HepG2 (cell line): ENCODE results near the gene KLF13. TPM values are rescaled to one million over a fixed set of nuclear protein-coding genes. Genes with fewer than 3 reads are reported as not detected.

Source experiments
- ATAC-seq: fragments of 200-7000 bp; cut with Tn5 transposase; 3 replicates; pipeline ENCODE4 v1.9.1; 2020; ENCODE audit warnings: mild to moderate bottlenecking, moderate library complexity
- BruUV-seq: library from RNA; stranded (reverse); fragments of 400-500 nt; replicated peaks from 2 replicates; lab custom pipeline; 2021; lab: Mats Ljungman, UMichigan
- CTCF ChIA-PET: fragments of 300-600 bp; formaldehyde crosslinking; extraction: SDS; loops from one replicate; lab custom pipeline; 2021; ENCODE audit warnings: low total read pairs, inconsistent platforms, low intra/inter-chr PET ratio; lab: Yijun Ruan, JAX
- POLR2A ChIA-PET: fragments of 350-600 bp; sonication (Branson Sonifier 250); formaldehyde crosslinking; loops from one replicate; lab custom pipeline; 2020; ENCODE audit warnings: antibody characterized with exemption, inconsistent platforms; lab: Yijun Ruan, JAX
- DNase-seq: peaks from one replicate; pipeline ENCODE4 v3.0.0-alpha.2; 2015; ENCODE audit warnings: low spot score
- FAIRE-seq: peaks from 3 replicates; lab custom pipeline; 2011; peaks lifted over from hg19 to GRCh38; lab: Jason Lieb, UNC
- H2AFZ ChIP-seq: one replicate; pipeline ENCODE4 v1.6.1; 2011; ENCODE audit warnings: low read length, inconsistent platforms
- H3K27ac ChIP-seq: fragments of 300-600 bp; 3 replicates; pipeline ENCODE4 v1.8.0; 2011; ENCODE audit warnings: mixed run types, mild to moderate bottlenecking, mixed read lengths, low read length, inconsistent platforms; ENCODE audit not compliant: insufficient read depth; ENCODE audit errors: extremely low read length
- H3K27me3 ChIP-seq, 2 experiments: fragments of 200-600 bp in 1 of 2; 2 replicates in 1 of 2; 3 replicates in 1 of 2; pipeline versions ENCODE4 v1.6.0 to v1.8.0; 2011; ENCODE audit warnings: low read length in 2 of 2, mild to moderate bottlenecking in 2 of 2, moderate library complexity in 2 of 2, inconsistent platforms in 1 of 2; ENCODE audit not compliant: insufficient read depth in 2 of 2, control insufficient read depth in 1 of 2
- H3K36me3 ChIP-seq, 2 experiments: fragments of 200-600 bp in 1 of 2; replicated peaks in 1 of 2; 2 replicates in 1 of 2; 3 replicates in 1 of 2; pipeline versions ENCODE4 v1.5.1 to v1.8.0; 2011; ENCODE audit warnings: low read length in 2 of 2, inconsistent platforms in 1 of 2; ENCODE audit not compliant: insufficient read depth in 2 of 2, control insufficient read depth in 1 of 2
- H3K4me1 ChIP-seq: 2 replicates; pipeline ENCODE4 v1.5.1; 2012; ENCODE audit warnings: low read length, inconsistent platforms; ENCODE audit not compliant: insufficient read depth
- H3K4me2 ChIP-seq: 2 replicates; pipeline ENCODE4 v1.6.0; 2011; ENCODE audit warnings: low read depth, low read length, inconsistent platforms
- H3K4me3 ChIP-seq, 3 experiments: fragments of 200-600 bp in 1 of 3; sonication (generic), shearing (Covaris generic) in 1 of 3; replicated peaks in 1 of 3; 2 replicates each; pipeline ENCODE4 v1.5.1; 2011 to 2016; ENCODE audit warnings: low read length in 3 of 3, inconsistent platforms in 2 of 3, low read depth in 2 of 3, mild to moderate bottlenecking in 2 of 3, control low read depth in 1 of 3, mixed read lengths in 1 of 3; ENCODE audit not compliant: insufficient read depth in 1 of 3
- H3K79me2 ChIP-seq: one replicate; pipeline ENCODE4 v1.6.1; 2011; ENCODE audit warnings: low read length, inconsistent platforms; ENCODE audit not compliant: insufficient read depth
- H3K9ac ChIP-seq: 2 replicates; pipeline ENCODE4 v1.6.0; 2011; ENCODE audit warnings: mild to moderate bottlenecking, low read depth, low read length, inconsistent platforms; ENCODE audit not compliant: insufficient read depth
- H3K9me3 ChIP-seq: 2 replicates; pipeline ENCODE4 v1.5.1; 2012; ENCODE audit warnings: mild to moderate bottlenecking, low read length
- H4K20me1 ChIP-seq: 2 replicates; pipeline ENCODE4 v1.6.0; 2011; ENCODE audit warnings: inconsistent platforms, mild to moderate bottlenecking, low read length, moderate library complexity; ENCODE audit not compliant: insufficient read depth
- BATF2 ChIP-seq: sonication (generic); formaldehyde crosslinking; IDR thresholded peaks from 2 replicates; pipeline ENCODE4 v1.8.0; 2022; ENCODE audit warnings: mild to moderate bottlenecking, missing genetic modification reagents, moderate library complexity
- BCL3 ChIP-seq: sonication (generic); formaldehyde crosslinking; IDR thresholded peaks from 2 replicates; pipeline ENCODE4 v1.5.1; 2020; ENCODE audit warnings: mild to moderate bottlenecking, missing genetic modification reagents, moderate library complexity
- CBX2 ChIP-seq, 2 experiments: fragments of 200-600 bp in 1 of 2; sonication (generic); formaldehyde crosslinking in 1 of 2; IDR thresholded peaks; 2 replicates each; pipeline versions ENCODE4 v1.7.0 to v1.8.1; 2018 to 2022; ENCODE audit warnings: low read depth in 2 of 2, low read length in 1 of 2, mild to moderate bottlenecking in 1 of 2, missing genetic modification reagents in 1 of 2
- HMGA1 ChIP-seq: sonication (generic); formaldehyde crosslinking; conservative IDR thresholded peaks from 2 replicates; pipeline ENCODE4 v1.4.0; 2020; ENCODE audit warnings: missing genetic modification reagents
- KDM1A ChIP-seq: IDR thresholded peaks from 2 replicates; pipeline ENCODE4 v1.6.1; 2016; ENCODE audit warnings: missing compliant biosample characterization
- NAIF1 ChIP-seq: sonication (generic); formaldehyde crosslinking; IDR thresholded peaks from 2 replicates; pipeline ENCODE4 v1.5.0; 2020; ENCODE audit warnings: mild to moderate bottlenecking, missing genetic modification reagents, borderline replicate concordance
- NCOA5 ChIP-seq: sonication (generic); formaldehyde crosslinking; IDR thresholded peaks from 2 replicates; pipeline ENCODE4 v1.4.0; 2020; ENCODE audit warnings: missing genetic modification reagents
- NFE2L2 ChIP-seq: fragments of 150-350 bp; IDR thresholded peaks from 2 replicates; pipeline ENCODE4 v1.6.1; 2014; ENCODE audit warnings: low read length
- TEF ChIP-seq: sonication (generic); formaldehyde crosslinking; IDR thresholded peaks from 2 replicates; pipeline ENCODE4 v1.5.0; 2020; ENCODE audit warnings: missing genetic modification reagents
- ZHX2 ChIP-seq, 2 experiments: sonication (generic) in 1 of 2; formaldehyde crosslinking in 1 of 2; IDR thresholded peaks; 2 replicates each; pipeline versions ENCODE4 v1.6.1 to v1.9.0; 2014 to 2022; ENCODE audit warnings: antibody characterized with exemption in 1 of 2, borderline replicate concordance in 1 of 2, inconsistent platforms in 1 of 2, low read depth in 1 of 2, missing genetic modification reagents in 1 of 2
- ZNF577 ChIP-seq: sonication (generic); formaldehyde crosslinking; IDR thresholded peaks from 2 replicates; pipeline ENCODE4 v1.4.0; 2020; ENCODE audit warnings: mild to moderate bottlenecking, low read depth, missing genetic modification reagents, borderline replicate concordance
- ZNF75D ChIP-seq: sonication (generic); formaldehyde crosslinking; IDR thresholded peaks from 2 replicates; pipeline ENCODE4 v1.8.1; 2023; ENCODE audit warnings: missing genetic modification reagents, mild to moderate bottlenecking, borderline replicate concordance
- ZNF780A ChIP-seq: sonication (generic); formaldehyde crosslinking; IDR thresholded peaks from 2 replicates; pipeline ENCODE4 v1.8.0; 2022; ENCODE audit warnings: mild to moderate bottlenecking, missing genetic modification reagents, moderate library complexity
- ZNF788 ChIP-seq: sonication (generic); formaldehyde crosslinking; IDR thresholded peaks from 2 replicates; pipeline ENCODE4 v1.5.0; 2020; ENCODE audit warnings: mild to moderate bottlenecking, missing genetic modification reagents, borderline replicate concordance
- WGBS: methylation state at CpG from one replicate; pipeline ENCODE4 v1.1.6; 2017; ENCODE audit warnings: low lambda C conversion rate; 5-methylcytosine and 5-hydroxymethylcytosine counted together
- in situ Hi-C: cut with HindIII; loops from 2 replicates; pipeline ENCODE4 v1.10.0; 2017; ENCODE audit warnings: low pct_unique_long_range_greater_than_20kb; ENCODE audit not compliant: extremely low pct_ligation_motif_present
- intact Hi-C: fragments of 100-400 bp; cut with micrococcal nuclease; formaldehyde crosslinking; loops from one replicate; pipeline ENCODE4 v1.10.0; 2022; ENCODE audit not compliant: unreplicated experiment
- polyA plus RNA-seq, 8 experiments: library from polyadenylated mRNA; depleted of rRNA in 3 of 8; stranded (reverse) in 7 of 8; unstranded in 1 of 8; fragments of >200 nt; fragmentation: Illumina TruSeq in 4 of 8; extraction: Trizol in 4 of 8; gene quantifications; 2 replicates each; pipeline versions ENCODE4 v1.2.1 to v1.2.3, GENCODE V29; 2011 to 2016; ENCODE audit warnings: low read depth in 4 of 8, missing spikeins in 1 of 8, mixed read lengths in 1 of 8; ENCODE audit not compliant: insufficient read depth in 1 of 8
- total RNA-seq, 5 experiments: library from RNA; depleted of rRNA; stranded (reverse); fragments of >200 nt; fragmentation: Illumina TruSeq; extraction: Trizol; gene quantifications; 2 replicates each; pipeline ENCODE4 v1.2.3, GENCODE V29; 2016; ENCODE audit warnings: low read depth in 1 of 5

The KLF13 gene
- total and polyA plus RNA-seq, 2 of the 13 experiments (the other 11 are each of a cell fraction or from before 2014, with no cell fraction given): 16.8 to 25.1 TPM

- WGBS: 41% methylated on average over 5 of the region's 8 CpGs
- Histone ChIP-seq H3K27me3 (peaks cover 1 to 46% of the 10 kb centered on the region in 2 experiments; a peak in 3 of 5 replicates), H3K36me3 (no peaks in the 10 kb centered on the region), H3K9me3 (no peaks in the 10 kb centered on the region), H4K20me1 (no peaks in the 10 kb centered on the region), H3K4me2 (no peak overlapping the region), H3K79me2 (no peaks in the 10 kb centered on the region), H2AFZ (no peak overlapping the region), H3K27ac (no peak overlapping the region), H3K4me3 (no peak overlapping the region), H3K4me1 (peaks cover 46% of the 10 kb centered on the region), H3K9ac (no peak overlapping the region)
- ChIA-PET POLR2A (no interaction called here), CTCF (no interaction called here)
- TF ChIP-seq TEF (CRISPR knock-in tag): no peak
- no peak for TF ChIP-seq BCL3 (CRISPR knock-in tag)
- TF ChIP-seq NCOA5: no peak
- TF ChIP-seq ZNF780A: no peak
- TF ChIP-seq BATF2 (CRISPR knock-in tag): no peak
- no peak for TF ChIP-seq ZNF577 (CRISPR knock-in tag)
- no peak for TF ChIP-seq ZNF75D (CRISPR knock-in tag)
- TF ChIP-seq NAIF1 (CRISPR knock-in tag): no peak
- TF ChIP-seq KDM1A (CRISPR knock-in tag): no peak
- no peak for TF ChIP-seq HMGA1 (CRISPR knock-in tag)
- no peak for TF ChIP-seq ZNF788 (CRISPR knock-in tag)
- TF ChIP-seq ZHX2 (IDR thresholded peaks at IDR 0.05; ENCODE audit: low read depth): no peak
- TF ChIP-seq ZHX2 (CRISPR knock-in tag; IDR thresholded peaks at IDR 0.05; ENCODE audit: borderline replicate concordance): no peak
- TF ChIP-seq NFE2L2: no peak
- TF ChIP-seq CBX2 (IDR thresholded peaks at IDR 0.05; ENCODE audit: low read depth, low read length): no peak
- TF ChIP-seq CBX2 (CRISPR knock-in tag; IDR thresholded peaks at IDR 0.05; ENCODE audit: low read depth): no peak
- in situ Hi-C loops (no loop called here), intact Hi-C loops (no loop called here)
- FAIRE-seq: no peak
- BruUV-seq: no TSS peak
- no peak for ATAC-seq
- DNase-seq: no peak
Measured at GRCh38 chr15:31399544-31400171, 73.0 kb downstream of the KLF13 start.
